Adrenal gland (tissue), 12 donors: ENCODE measurements around the gene ATP6V0E1. TPM values are rescaled to one million over a fixed set of nuclear protein-coding genes. Genes with fewer than 3 reads are reported as not detected.

Experiments
- DNase-seq, 7 donors: peaks; one replicate each; pipeline ENCODE4 v3.0.0-alpha.2; 2019 to 2020
- H3K27ac ChIP-seq, 5 donors: fragments of 200-600 bp; sonication (generic) in 4 of 5; 1 replicate in 3 of 5; 2 replicates in 2 of 5; pipeline versions ENCODE4 v1.5.1 to v1.8.0; 2016 to 2020; ENCODE audit warnings: mild to moderate bottlenecking in 1 of 5
- H3K27me3 ChIP-seq: fragments of 200-600 bp; 2 replicates; pipeline ENCODE4 v1.8.0; 2021
- H3K36me3 ChIP-seq, 2 donors: fragments of 200-600 bp; replicated peaks in 1 of 2; 1 replicate in 1 of 2; 2 replicates in 1 of 2; pipeline versions ENCODE4 v1.5.1 to v1.8.0; 2018 to 2022
- H3K4me1 ChIP-seq, 2 donors: fragments of 200-600 bp; replicated peaks in 1 of 2; 1 replicate in 1 of 2; 2 replicates in 1 of 2; pipeline versions ENCODE4 v1.5.1 to v1.8.0; 2018 to 2021
- H3K4me3 ChIP-seq, 4 donors: fragments of 200-600 bp; sonication (generic) in 3 of 4; one replicate each; pipeline ENCODE4 v1.5.1; 2016 to 2018
- H3K9me3 ChIP-seq, 3 donors: fragments of 200-600 bp; sonication (generic) in 1 of 3; replicated peaks in 1 of 3; 1 replicate in 2 of 3; 2 replicates in 1 of 3; pipeline versions ENCODE4 v1.5.1 to v1.8.0; 2016 to 2021
- CTCF ChIP-seq, 6 experiments: fragments of 450-650 bp in 4 of 6; fragments of 200-600 bp in 2 of 6; sonication (generic) in 1 of 6; IDR thresholded peaks; 1 replicate in 5 of 6; 2 replicates in 1 of 6; pipeline versions ENCODE4 v1.5.1 to v1.8.0; 2016 to 2021; ENCODE audit warnings: antibody characterized with exemption in 6 of 6, mild to moderate bottlenecking in 2 of 6, moderate library complexity in 1 of 6
- POLR2A ChIP-seq, 2 donors: fragments of 450-650 bp; IDR thresholded peaks; one replicate each; pipeline ENCODE4 v1.6.1; 2017; ENCODE audit warnings: antibody characterized with exemption in 2 of 2, mild to moderate bottlenecking in 2 of 2, moderate library complexity in 1 of 2
- WGBS, 4 donors: extraction: QIAGEN DNeasy Blood & Tissue Kit in 2 of 4; methylation state at CpG; one replicate each; pipeline versions ENCODE4 v1.1.5 to v1.1.7; 2013 to 2017; 5-methylcytosine and 5-hydroxymethylcytosine counted together
- intact Hi-C, 2 donors: fragments of 100-400 bp; cut with DNase I; formaldehyde crosslinking; loops; one replicate each; pipeline versions ENCODE4 v1.14.1 to v1.15.0; 2022 to 2023
- polyA plus RNA-seq, 3 donors: library from polyadenylated mRNA; stranded (reverse); fragments of 200-250 nt in 2 of 3; fragments of 350-450 nt in 1 of 3; fragmentation: Illumina TruSeq in 1 of 3; extraction: RNeasy Lipid Tissue Mini Kit (QIAGEN cat#74804) in 1 of 3; gene quantifications; one replicate each; pipeline ENCODE4 v1.2.3, GENCODE V29; 2013 to 2014
- total RNA-seq, 9 donors: library from RNA; depleted of rRNA in 4 of 9; stranded (reverse); fragments of >200 nt in 4 of 9; fragments of 120-200 nt in 1 of 9; fragmentation: NEBNext Ultra II Directional in 1 of 9; extraction: Animal tissue kit (Norgen Biotek cat#: 25700) in 1 of 9; gene quantifications; one replicate each; pipeline versions ENCODE4 v1.1.0 to v1.2.4, GENCODE V29; 2013 to 2023
- donor health status: healthy with polysubstance abuse.
- donor health status: Bipolar disorder and iron deficiency.
- donor health status: DM: yes; HTN: yes; CAD: no.
- donor health status: DM: no; HTN: no; CAD: no.
- donor health status: DM: no; HTN: no; CAD: no.
- donor health status: DM: yes; HTN: yes; CAD: no.

ATP6V0E1 gene
- total and polyA plus RNA-seq, 12 donors: 139 to 413 (median 253) TPM

- H3K9me3 ChIP-seq: no peaks in the 10 kb centered on the region
- no peaks in the 10 kb centered on the region for H3K36me3 ChIP-seq
- no peak overlapping the region for H3K27ac ChIP-seq
- no peak for TF ChIP-seq CTCF (IDR thresholded peaks at IDR 0.05)
- no peak for TF ChIP-seq POLR2A (IDR thresholded peaks at IDR 0.05)
- peaks cover 12 to 45% of the 10 kb centered on the region in 2 donors for H3K4me1 ChIP-seq
- intact Hi-C loops: no loop called here
- peak in 1 of 7 donors; percentile 44 for DNase-seq
- no peak overlapping the region for H3K4me3 ChIP-seq
- 72 to 79% (median 77%) methylated on average over 6 of the region's 6 CpGs for WGBS, 4 donors
- no peaks in the 10 kb centered on the region for H3K27me3 ChIP-seq
These were observed 26.4 kb downstream of the ATP6V0E1 start for GRCh38 chr5:173010021-173010420.

GRCh38 chr5:173010547-173011464 lies 27.2 kb downstream of the ATP6V0E1 start:
- H3K27ac ChIP-seq: peak overlapping the region in 1 of 5 donors; percentile 38
- peak; percentile 51 to 86 (median 72) for DNase-seq
- H3K9me3 ChIP-seq: no peaks in the 10 kb centered on the region
- H3K4me3 ChIP-seq: no peak overlapping the region
- peaks cover 19 to 45% of the 10 kb centered on the region in 2 donors for H3K4me1 ChIP-seq
- TF ChIP-seq POLR2A (IDR thresholded peaks at IDR 0.05) (no peak), CTCF (IDR thresholded peaks at IDR 0.05) (peak; percentile 30 to 61 (median 58))
- H3K36me3 ChIP-seq: no peaks in the 10 kb centered on the region
- H3K27me3 ChIP-seq: no peaks in the 10 kb centered on the region
- WGBS, 4 donors: 64 to 78% (median 68%) methylated on average over 8 to 11 of the region's 11 CpGs
- intact Hi-C loops: no loop called here

- no peak for DNase-seq
- Histone ChIP-seq H3K4me1 (peaks cover 27 to 49% of the 10 kb centered on the region in 2 donors), H3K36me3 (no peaks in the 10 kb centered on the region), H3K27ac (peak overlapping the region in 2 of 5 donors; percentile 38 to 54), H3K27me3 (no peaks in the 10 kb centered on the region), H3K4me3 (no peak overlapping the region), H3K9me3 (no peaks in the 10 kb centered on the region)
- 50 to 76% (median 69%) methylated on average over 4 of the region's 4 CpGs for WGBS, 4 donors
- intact Hi-C loops: no loop called here
- TF ChIP-seq CTCF (IDR thresholded peaks at IDR 0.05): no peak
- TF ChIP-seq POLR2A (IDR thresholded peaks at IDR 0.05): no peak
These were observed 28.0 kb downstream of the ATP6V0E1 start for GRCh38 chr5:173011566-173011965.

GRCh38 chr5:173012882-173013281 lies 29.3 kb downstream of the ATP6V0E1 start:
- TF ChIP-seq POLR2A (IDR thresholded peaks at IDR 0.05): no peak
- no peak for TF ChIP-seq CTCF (IDR thresholded peaks at IDR 0.05)
- Histone ChIP-seq H3K4me1 (peaks cover 31 to 44% of the 10 kb centered on the region in 2 donors), H3K9me3 (no peaks in the 10 kb centered on the region), H3K27me3 (no peaks in the 10 kb centered on the region), H3K36me3 (no peaks in the 10 kb centered on the region), H3K4me3 (no peak overlapping the region), H3K27ac (peak overlapping the region in 2 of 5 donors; percentile 54 to 55)
- intact Hi-C loops: no loop called here
- peak; percentile 41 to 79 (median 72) for DNase-seq
- 51 to 69% (median 57%) methylated on average over 4 of the region's 4 CpGs for WGBS, 4 donors
